Activated naive CD4-positive, alpha-beta T cell treated with anti-CD3 and anti-CD28 coated beads, Interleukin-2, amount 10 ng/mL, durations not matched to agents 7 days and 5 days (primary cell): ENCODE data around the gene CIC.
A peak's percentile ranks its signal among the peaks of the same experiment; 100 is the strongest.

Source experiments
- CTCF ChIA-PET: fragments of 350-600 bp; sonication (Branson Sonifier 250); formaldehyde crosslinking; loops from one replicate; lab custom pipeline; 2021; ENCODE audit warnings: antibody characterized with exemption; lab: Charles Lee
- DNase-seq: peaks from one replicate; pipeline ENCODE4 v3.0.0-alpha.2; 2020
- H3K27ac Mint-ChIP-seq: one replicate; pipeline ENCODE4 v1.8.0; 2021; ENCODE audit warnings: mild to moderate bottlenecking, moderate library complexity, mixed read lengths
- H3K27me3 Mint-ChIP-seq: one replicate; pipeline ENCODE4 v1.8.0; 2021; ENCODE audit warnings: mild to moderate bottlenecking, mixed read lengths
- H3K36me3 Mint-ChIP-seq: one replicate; pipeline ENCODE4 v1.8.0; 2021; ENCODE audit warnings: mixed read lengths
- H3K4me1 Mint-ChIP-seq: one replicate; pipeline ENCODE4 v1.8.0; 2021; ENCODE audit warnings: mixed read lengths
- H3K4me3 Mint-ChIP-seq: one replicate; pipeline ENCODE4 v1.8.0; 2021; ENCODE audit warnings: mild to moderate bottlenecking, moderate library complexity, mixed read lengths
- H3K9me3 Mint-ChIP-seq: one replicate; pipeline ENCODE4 v1.8.0; 2021; ENCODE audit warnings: mixed read lengths

Gene CIC

DNA sequence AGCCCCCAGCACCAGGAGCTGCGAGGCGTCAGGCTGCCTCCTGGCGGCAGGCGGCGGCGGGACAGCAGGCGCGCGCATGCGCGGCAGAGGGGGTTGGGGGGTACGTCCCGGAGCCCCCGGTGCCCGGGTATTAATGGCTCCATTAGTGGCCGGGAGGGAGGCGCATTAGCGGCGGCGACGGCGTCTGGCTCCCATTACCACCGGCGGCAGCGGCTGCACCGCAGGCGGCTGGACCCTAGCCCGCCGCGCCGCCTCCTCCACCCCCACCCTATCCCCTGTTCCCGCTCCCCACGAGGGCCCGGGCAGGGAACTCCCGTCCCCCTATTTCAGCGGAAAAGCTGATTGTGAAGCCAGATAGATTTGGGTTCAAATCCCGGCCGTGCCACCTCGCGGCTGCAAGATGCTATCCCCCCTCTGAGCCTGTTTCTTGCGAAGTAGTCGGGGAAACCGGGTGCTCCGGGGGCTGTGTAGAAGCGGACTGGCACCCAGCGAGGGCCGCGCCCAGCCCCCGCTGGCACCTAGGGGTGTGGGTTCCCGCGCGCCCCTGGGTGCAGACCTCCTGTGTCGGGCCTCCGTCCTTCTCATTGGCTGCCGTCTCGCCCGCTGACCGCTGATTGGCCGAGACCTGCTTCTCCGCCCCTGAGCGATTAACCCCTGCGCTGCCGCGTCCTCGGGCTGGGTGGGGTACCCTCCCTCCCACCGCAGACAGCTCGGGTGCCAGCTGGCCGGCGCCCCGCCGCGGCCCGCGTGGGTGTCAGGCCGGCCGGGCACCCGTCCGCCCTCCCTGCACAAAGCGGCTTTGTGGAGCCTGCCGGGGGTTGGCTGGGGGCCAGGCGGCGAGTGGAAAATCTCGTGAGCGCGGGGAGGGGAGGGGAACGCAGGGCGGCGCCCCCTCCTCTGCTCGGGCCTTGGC is 11.1 kb downstream of the CIC start:
- DNase-seq, result peak; percentile 92
- Mint-ChIP-seq H3K4me1 (peaks cover 45% of the 10 kb centered on the region), H3K27ac (peak overlapping the region; percentile 83), H3K36me3 (peaks cover 12% of the 10 kb centered on the region), H3K9me3 (no peaks in the 10 kb centered on the region), H3K4me3 (peak overlapping the region; percentile 83), H3K27me3 (no peaks in the 10 kb centered on the region)
- CTCF ChIA-PET, result interaction anchor here (0.7 to 5.0 kb wide), 20 partner anchors 10 to 171 kb away, joined by 3 to 57 read pairs (median 6); partner anchors contain the start of genes CIC, ERF, GSK3A and POU2F2

DNA sequence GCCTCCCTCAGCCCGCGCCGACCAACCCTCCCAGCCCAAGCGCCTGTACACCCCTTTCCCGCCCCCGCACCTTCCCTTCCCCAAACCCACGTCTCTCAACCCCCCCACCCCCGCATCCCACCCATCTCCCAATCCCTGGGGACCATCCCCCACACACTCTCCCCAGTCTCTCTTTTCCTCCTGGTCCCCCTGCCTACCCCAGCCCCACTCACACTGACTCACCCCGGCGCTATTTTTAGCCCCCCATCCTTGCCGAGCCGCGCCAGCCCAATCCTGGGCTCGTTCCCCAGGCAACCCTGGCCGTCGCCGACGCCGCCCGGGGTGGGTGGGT is 11.7 kb downstream of the CIC start:
- Mint-ChIP-seq H3K9me3 (no peaks in the 10 kb centered on the region), H3K36me3 (peaks cover 10% of the 10 kb centered on the region), H3K4me3 (peak overlapping the region; percentile 71), H3K27me3 (no peaks in the 10 kb centered on the region), H3K27ac (no peak overlapping the region), H3K4me1 (peaks cover 46% of the 10 kb centered on the region)
- DNase-seq, result no peak
- CTCF ChIA-PET, result interaction anchor here (1.9 to 5.0 kb wide), 4 partner anchors 14 to 149 kb away, joined by 6 to 57 read pairs (median 18); partner anchors contain the start of genes GSK3A and POU2F2

GRCh38 chr19:42281146-42281826 is 12.2 kb downstream of the CIC start:
- no peak overlapping the region for H3K27ac Mint-ChIP-seq

DNA sequence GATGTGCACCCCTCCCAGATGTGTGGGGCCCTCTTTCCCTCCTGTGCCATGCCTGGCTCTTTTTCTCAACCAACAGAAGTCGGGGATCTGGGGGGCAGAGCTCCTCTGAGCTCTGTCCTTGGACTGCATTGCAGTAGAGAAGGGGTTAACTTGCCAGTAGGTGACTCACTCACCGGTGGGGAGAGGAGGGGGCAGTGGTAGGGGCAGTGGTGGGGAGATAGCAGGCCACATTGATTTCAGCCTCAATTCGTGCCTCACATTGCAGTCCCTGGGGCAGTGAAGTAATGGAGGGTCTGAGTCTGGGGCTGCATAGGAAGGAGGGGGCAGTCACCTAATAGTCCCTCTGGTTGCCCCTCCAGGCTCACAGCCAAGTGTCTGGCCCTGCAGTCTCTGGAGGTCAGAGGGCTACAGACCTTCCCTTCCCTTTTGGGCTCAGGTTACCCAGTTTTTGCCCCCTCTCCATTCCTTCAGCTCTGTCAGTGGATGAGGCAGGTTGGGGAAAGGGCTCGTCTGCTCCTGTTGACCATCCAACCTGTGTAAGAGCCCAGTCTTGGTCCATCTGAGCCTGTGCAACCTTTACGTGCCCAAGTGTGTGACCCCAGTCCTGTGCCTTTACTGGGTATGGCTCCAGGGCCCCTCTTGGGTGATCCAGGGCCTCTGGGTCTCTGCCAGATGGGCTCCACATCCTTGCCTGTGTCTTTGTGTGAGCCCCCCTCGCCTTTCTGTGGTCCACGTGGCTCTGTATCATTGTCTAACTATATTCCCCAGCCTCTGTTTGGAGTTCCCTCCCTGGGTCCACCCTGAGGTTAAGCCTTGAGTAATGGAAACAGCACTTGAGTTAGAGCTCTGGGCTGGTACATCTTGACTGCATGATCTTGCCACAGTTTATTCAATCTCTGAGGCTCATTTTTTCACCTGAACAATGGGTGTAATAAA is 13.0 kb downstream of the CIC start:
- Mint-ChIP-seq H3K4me3 (peak overlapping the region; percentile 71), H3K36me3 (peaks cover 15% of the 10 kb centered on the region), H3K27me3 (no peaks in the 10 kb centered on the region), H3K4me1 (peaks cover 39% of the 10 kb centered on the region), H3K27ac (no peak overlapping the region), H3K9me3 (no peaks in the 10 kb centered on the region)
- DNase-seq, result no peak
- CTCF ChIA-PET, result interaction anchor here (0.6 to 1.0 kb wide), 2 partner anchors 12 to 17 kb away, joined by 3 read pairs; no protein-coding TSS in a partner anchor

More at GRCh38 chr19:42281146-42281826, 12.2 kb downstream of the CIC start:
- H3K27me3 Mint-ChIP-seq, result no peaks in the 10 kb centered on the region
- CTCF ChIA-PET, result interaction anchor here (0.6 kb wide), 1 partner anchor 11 kb away, joined by 3 read pairs; no protein-coding TSS in a partner anchor
- DNase-seq, result peak; percentile 51
- peaks cover 46% of the 10 kb centered on the region for H3K4me1 Mint-ChIP-seq
- H3K9me3 Mint-ChIP-seq, result no peaks in the 10 kb centered on the region
- peaks cover 15% of the 10 kb centered on the region for H3K36me3 Mint-ChIP-seq
- peak overlapping the region; percentile 71 for H3K4me3 Mint-ChIP-seq

GRCh38 chr19:42282819-42283187 is 13.8 kb downstream of the CIC start:
- H3K36me3 Mint-ChIP-seq, result peaks cover 18% of the 10 kb centered on the region
- no peak overlapping the region for H3K27ac Mint-ChIP-seq
- H3K4me1 Mint-ChIP-seq, result peaks cover 37% of the 10 kb centered on the region
- DNase-seq, result no peak
- H3K27me3 Mint-ChIP-seq, result no peaks in the 10 kb centered on the region
- CTCF ChIA-PET, result interaction anchor here (1.0 kb wide), 1 partner anchor 16 kb away, joined by 3 read pairs; no protein-coding TSS in a partner anchor
- H3K4me3 Mint-ChIP-seq, result peak overlapping the region; percentile 71
- H3K9me3 Mint-ChIP-seq, result no peaks in the 10 kb centered on the region

DNA sequence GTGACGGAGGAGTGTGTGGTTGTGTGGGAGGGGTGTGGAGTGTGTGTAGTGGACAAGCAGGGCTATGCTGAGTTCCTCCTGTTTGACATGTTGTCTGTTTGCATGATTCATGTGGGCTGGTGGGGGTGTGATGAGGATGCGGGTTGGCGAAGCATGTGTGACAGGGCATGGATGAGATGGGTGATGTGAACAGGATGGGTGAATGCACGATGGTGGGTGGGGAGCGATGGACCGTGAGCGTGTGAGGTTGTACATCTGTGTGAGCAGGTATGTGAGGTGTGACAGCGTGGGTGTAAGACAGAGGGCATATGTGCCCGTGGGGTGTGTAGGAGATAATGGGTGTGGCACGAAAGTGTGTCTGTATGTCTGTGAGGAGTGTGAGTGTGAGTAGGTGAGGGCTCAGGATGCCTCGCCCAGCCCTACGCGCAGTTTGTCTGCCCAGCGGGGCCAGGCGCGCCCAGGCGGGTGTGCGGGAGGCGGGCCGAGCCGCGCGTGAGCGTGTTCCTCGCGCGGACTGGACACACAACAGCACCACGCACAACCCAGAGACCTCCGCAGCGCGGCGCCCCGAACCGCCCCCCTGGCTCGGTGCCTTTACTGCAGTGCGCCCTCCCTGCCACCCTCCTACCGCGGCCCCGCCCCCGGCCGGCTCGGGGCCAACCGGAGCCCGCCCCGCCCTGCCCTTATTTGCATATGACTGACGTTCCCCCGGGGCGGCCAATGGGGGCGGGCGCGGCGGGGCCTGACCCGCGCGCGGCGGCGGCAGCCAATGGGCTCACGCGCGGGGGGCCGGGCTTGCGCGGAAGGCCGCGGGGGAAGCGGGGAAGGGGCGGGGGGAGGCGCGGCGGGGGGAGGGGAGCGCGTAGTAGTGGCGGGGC is 14.4 kb downstream of the CIC start:
- H3K4me1 Mint-ChIP-seq, result peaks cover 34% of the 10 kb centered on the region
- peak; percentile 97 for DNase-seq
- H3K4me3 Mint-ChIP-seq, result no peak overlapping the region
- no peak overlapping the region for H3K27ac Mint-ChIP-seq
- no peaks in the 10 kb centered on the region for H3K9me3 Mint-ChIP-seq
- H3K36me3 Mint-ChIP-seq, result peaks cover 21% of the 10 kb centered on the region
- no peaks in the 10 kb centered on the region for H3K27me3 Mint-ChIP-seq
- CTCF ChIA-PET, result interaction anchor here (1.0 kb wide), 1 partner anchor 15 kb away, joined by 3 read pairs; no protein-coding TSS in a partner anchor

DNA sequence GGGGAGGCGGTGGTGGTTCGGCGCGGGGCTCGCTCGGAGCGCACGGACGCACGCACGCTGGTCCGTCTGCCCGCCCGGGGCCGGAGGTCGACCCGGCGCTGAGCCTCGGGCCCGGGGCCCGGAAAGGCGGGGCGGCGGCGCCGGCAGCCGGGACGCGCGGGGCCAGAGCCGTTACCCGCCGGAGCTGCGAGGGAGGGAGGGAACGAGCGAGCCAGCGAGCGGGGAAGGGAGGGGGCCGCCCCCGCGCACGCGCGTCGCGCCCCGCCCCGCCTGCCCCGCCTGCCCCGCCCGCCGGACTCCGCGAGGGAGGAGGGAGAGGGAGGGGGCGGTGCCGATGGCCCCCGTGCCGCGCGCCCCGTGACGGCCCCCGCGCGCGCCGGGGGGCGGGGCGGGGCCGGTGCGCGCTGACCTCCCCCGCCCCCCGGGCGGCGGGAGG is 15.0 kb downstream of the CIC start:
- H3K27me3 Mint-ChIP-seq, result no peaks in the 10 kb centered on the region
- H3K4me3 Mint-ChIP-seq, result no peak overlapping the region
- DNase-seq, result peak; percentile 83
- no peak overlapping the region for H3K27ac Mint-ChIP-seq
- H3K9me3 Mint-ChIP-seq, result no peaks in the 10 kb centered on the region
- peaks cover 19% of the 10 kb centered on the region for H3K36me3 Mint-ChIP-seq
- CTCF ChIA-PET, result interaction anchor here (1.7 kb wide), 1 partner anchor 40 kb away, joined by 4 read pairs; no protein-coding TSS in a partner anchor
- H3K4me1 Mint-ChIP-seq, result peaks cover 27% of the 10 kb centered on the region

DNA sequence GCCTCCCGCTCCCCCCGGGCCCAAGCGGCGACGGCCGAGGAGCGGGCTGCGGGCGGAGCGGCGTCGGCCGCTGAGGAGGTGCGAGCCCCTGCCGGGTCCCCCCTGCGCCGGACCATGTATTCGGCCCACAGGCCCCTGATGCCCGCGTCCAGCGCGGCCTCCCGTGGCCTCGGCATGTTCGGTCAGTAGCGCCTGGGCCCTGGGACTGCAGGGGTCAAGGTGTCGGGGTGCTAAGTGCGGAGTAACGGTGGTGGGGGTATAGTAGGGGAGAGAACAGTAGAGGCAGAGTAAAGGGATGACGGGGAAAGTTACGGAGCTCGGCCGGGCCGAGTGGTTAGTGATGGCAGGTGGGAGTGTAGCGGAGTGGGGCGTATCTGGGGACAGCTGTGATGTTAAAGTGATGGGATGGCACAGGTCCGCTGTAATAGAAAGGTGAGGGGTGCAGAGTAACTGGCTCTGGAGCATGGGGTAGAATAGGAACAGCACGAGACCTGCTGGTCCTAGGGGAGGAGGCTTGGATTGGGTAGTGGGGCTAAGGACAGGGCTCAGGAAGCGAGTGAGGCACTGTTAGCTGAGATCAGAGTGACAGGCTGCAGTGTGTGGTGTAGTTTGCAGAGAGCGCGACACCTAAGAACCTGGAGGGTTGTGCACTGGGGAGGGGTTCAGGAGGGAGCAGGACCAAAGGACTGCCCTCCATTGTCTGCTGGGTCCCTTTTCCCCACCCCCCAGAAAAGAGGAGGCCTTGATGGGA is 15.7 kb downstream of the CIC start:
- H3K36me3 Mint-ChIP-seq, result peaks cover 17% of the 10 kb centered on the region
- H3K27ac Mint-ChIP-seq, result peak overlapping the region; percentile 90
- H3K4me1 Mint-ChIP-seq, result peaks cover 20% of the 10 kb centered on the region
- CTCF ChIA-PET, result interaction anchor here (1.4 to 1.7 kb wide), 3 partner anchors 12 to 68 kb away, joined by 3 to 5 read pairs (median 4); no protein-coding TSS in a partner anchor
- H3K27me3 Mint-ChIP-seq, result no peaks in the 10 kb centered on the region
- H3K9me3 Mint-ChIP-seq, result no peaks in the 10 kb centered on the region
- DNase-seq, result peak; percentile 49
- H3K4me3 Mint-ChIP-seq, result peak overlapping the region; percentile 86

- CTCF ChIA-PET, result interaction anchor here (1.4 to 1.7 kb wide), 3 partner anchors 11 to 69 kb away, joined by 3 to 5 read pairs (median 4); no protein-coding TSS in a partner anchor
Observed at GRCh38 chr19:42285541-42285941, 16.5 kb downstream of the CIC start.

DNA sequence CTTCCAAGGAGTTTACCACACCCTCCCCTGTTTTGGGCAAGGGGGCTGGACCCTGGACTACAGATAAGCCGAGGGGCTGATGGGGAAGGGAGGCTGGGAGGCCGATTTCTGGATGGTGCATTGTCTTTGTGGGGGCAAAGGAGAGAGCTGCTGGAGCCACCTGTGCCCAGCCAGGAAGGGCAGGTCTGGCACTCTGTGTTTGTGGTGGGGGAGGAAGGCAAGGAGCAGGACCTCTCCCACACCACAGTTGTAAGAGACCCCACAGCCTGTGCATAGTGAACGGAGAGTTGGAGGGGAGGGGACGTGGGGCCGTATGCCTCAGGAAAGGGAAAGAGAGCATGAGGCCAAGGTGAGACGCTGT is 16.9 kb downstream of the CIC start:
- H3K4me3 Mint-ChIP-seq, result no peak overlapping the region
- CTCF ChIA-PET, result interaction anchor here (1.4 to 1.7 kb wide), 3 partner anchors 11 to 69 kb away, joined by 3 to 5 read pairs (median 4); no protein-coding TSS in a partner anchor

More at GRCh38 chr19:42285541-42285941, 16.5 kb downstream of the CIC start:
- no peak for DNase-seq
- Mint-ChIP-seq H3K4me3 (peak overlapping the region; percentile 86), H3K27ac (peak overlapping the region; percentile 72), H3K36me3 (peaks cover 19% of the 10 kb centered on the region), H3K9me3 (no peaks in the 10 kb centered on the region), H3K4me1 (peaks cover 20% of the 10 kb centered on the region), H3K27me3 (no peaks in the 10 kb centered on the region)

GRCh38 chr19:42286349-42287016 is 17.4 kb downstream of the CIC start:
- DNase-seq, result no peak
- H3K36me3 Mint-ChIP-seq, result peaks cover 23% of the 10 kb centered on the region
- no peaks in the 10 kb centered on the region for H3K9me3 Mint-ChIP-seq
- no peaks in the 10 kb centered on the region for H3K27me3 Mint-ChIP-seq
- CTCF ChIA-PET, result interaction anchor here (1.5 kb wide), 1 partner anchor 70 kb away, joined by 3 read pairs; no protein-coding TSS in a partner anchor
- peak overlapping the region; percentile 46 for H3K4me3 Mint-ChIP-seq
- peak overlapping the region; percentile 72 for H3K27ac Mint-ChIP-seq
- H3K4me1 Mint-ChIP-seq, result peaks cover 25% of the 10 kb centered on the region

More for the DNA sequence above, 16.9 kb downstream of the CIC start:
- no peaks in the 10 kb centered on the region for H3K9me3 Mint-ChIP-seq
- no peaks in the 10 kb centered on the region for H3K27me3 Mint-ChIP-seq
- H3K4me1 Mint-ChIP-seq, result peaks cover 20% of the 10 kb centered on the region
- peaks cover 19% of the 10 kb centered on the region for H3K36me3 Mint-ChIP-seq
- H3K27ac Mint-ChIP-seq, result peak overlapping the region; percentile 72
- no peak for DNase-seq
